Mesenchymal stem cell (in vitro differentiated cells and primary cell): Measurements from ENCODE around the gene AKAP6.

Experiments used
- DNase-seq: peaks from one replicate; pipeline ENCODE4 v3.0.0-alpha.2; 2013
- H2AFZ ChIP-seq: one replicate; pipeline ENCODE4 v1.6.1; 2013; ENCODE audit warnings: low read depth, mild to moderate bottlenecking, control low read depth, inconsistent platforms, low read length, moderate library complexity
- H2AK5ac ChIP-seq: 2 replicates; pipeline ENCODE4 v1.6.1; 2013; ENCODE audit warnings: low read length, moderate library complexity, mild to moderate bottlenecking, inconsistent platforms; ENCODE audit not compliant: severe bottlenecking
- H2BK120ac ChIP-seq: one replicate; pipeline ENCODE4 v1.6.1; 2013; ENCODE audit warnings: low read depth, mild to moderate bottlenecking, inconsistent platforms, low read length, moderate library complexity
- H2BK12ac ChIP-seq, 2 experiments: one replicate each; pipeline ENCODE4 v1.6.1; 2013; ENCODE audit warnings: inconsistent platforms in 2 of 2, low read length in 2 of 2, mild to moderate bottlenecking in 2 of 2, moderate library complexity in 2 of 2, control low read depth in 1 of 2
- H2BK15ac ChIP-seq: one replicate; pipeline ENCODE4 v1.6.1; 2013; ENCODE audit warnings: mild to moderate bottlenecking, low read depth, inconsistent platforms; ENCODE audit not compliant: poor library complexity, severe bottlenecking
- H2BK5ac ChIP-seq: 2 replicates; pipeline ENCODE4 v1.6.1; 2013; ENCODE audit warnings: low read depth, mild to moderate bottlenecking, low read length, control low read depth, inconsistent platforms; ENCODE audit not compliant: poor library complexity, severe bottlenecking
- H3K14ac ChIP-seq, 2 experiments: one replicate each; pipeline ENCODE4 v1.6.1; 2013; ENCODE audit warnings: inconsistent platforms in 2 of 2, low read length in 2 of 2, control low read depth in 1 of 2, mild to moderate bottlenecking in 1 of 2, moderate library complexity in 1 of 2
- H3K18ac ChIP-seq, 2 experiments: one replicate each; pipeline ENCODE4 v1.6.1; 2013; ENCODE audit warnings: inconsistent platforms in 2 of 2, low read length in 2 of 2, control low read depth in 1 of 2, low read depth in 1 of 2, mild to moderate bottlenecking in 1 of 2
- H3K23ac ChIP-seq, 2 experiments: one replicate each; pipeline ENCODE4 v1.6.1; 2013; ENCODE audit warnings: inconsistent platforms in 2 of 2, low read length in 2 of 2, mild to moderate bottlenecking in 2 of 2, moderate library complexity in 2 of 2, control low read depth in 1 of 2
- H3K27ac ChIP-seq: 2 replicates; pipeline ENCODE4 v1.5.1; 2013; ENCODE audit warnings: mild to moderate bottlenecking, moderate library complexity, low read length, control low read depth, inconsistent platforms; ENCODE audit not compliant: poor library complexity, severe bottlenecking
- H3K27me3 ChIP-seq, 2 experiments: 2 replicates each; pipeline versions ENCODE4 v1.6.1 to v1.7.0; 2013; ENCODE audit warnings: low read length in 2 of 2, mild to moderate bottlenecking in 2 of 2, moderate library complexity in 2 of 2, control low read depth in 1 of 2, inconsistent platforms in 1 of 2; ENCODE audit not compliant: control insufficient read depth in 1 of 2, insufficient read depth in 1 of 2
- H3K36me3 ChIP-seq, 2 experiments: 2 replicates each; pipeline versions ENCODE4 v1.6.1 to v1.7.0; 2013; ENCODE audit warnings: low read length in 2 of 2, control low read depth in 1 of 2, inconsistent platforms in 1 of 2, low read depth in 1 of 2, mild to moderate bottlenecking in 1 of 2; ENCODE audit not compliant: insufficient read depth in 2 of 2, control insufficient read depth in 1 of 2
- H3K4ac ChIP-seq, 2 experiments: one replicate each; pipeline ENCODE4 v1.6.1; 2013; ENCODE audit warnings: inconsistent platforms in 2 of 2, low read length in 2 of 2, mild to moderate bottlenecking in 2 of 2, moderate library complexity in 2 of 2, control low read depth in 1 of 2, low read depth in 1 of 2
- H3K4me1 ChIP-seq: 2 replicates; pipeline ENCODE4 v1.6.1; 2013; ENCODE audit warnings: low read depth, low read length, control low read depth; ENCODE audit not compliant: control insufficient read depth, insufficient read depth
- H3K4me2 ChIP-seq: 2 replicates; pipeline ENCODE4 v1.6.1; 2013; ENCODE audit warnings: low read length, mild to moderate bottlenecking, inconsistent platforms; ENCODE audit not compliant: poor library complexity, severe bottlenecking
- H3K4me3 ChIP-seq, 2 experiments: 2 replicates each; pipeline versions ENCODE4 v1.5.1 to v1.7.0; 2013; ENCODE audit warnings: low read length in 2 of 2, mild to moderate bottlenecking in 2 of 2, control low read depth in 1 of 2, low read depth in 1 of 2; ENCODE audit not compliant: insufficient read depth in 1 of 2
- H3K79me1 ChIP-seq: replicated peaks from 2 replicates; pipeline ENCODE4 v1.6.1; 2013; ENCODE audit warnings: mild to moderate bottlenecking, control low read depth, low read length, inconsistent platforms; ENCODE audit not compliant: poor library complexity, severe bottlenecking
- H3K9ac ChIP-seq: 2 replicates; pipeline ENCODE4 v1.7.0; 2013; ENCODE audit warnings: mild to moderate bottlenecking, low read length, moderate library complexity
- H3K9me3 ChIP-seq: 2 replicates; pipeline ENCODE4 v1.7.0; 2013; ENCODE audit warnings: mild to moderate bottlenecking, low read length; ENCODE audit not compliant: control insufficient read depth
- H4K8ac ChIP-seq: one replicate; pipeline ENCODE4 v1.6.1; 2013; ENCODE audit warnings: inconsistent platforms, mild to moderate bottlenecking, low read length, moderate library complexity
- H4K91ac ChIP-seq: one replicate; pipeline ENCODE4 v1.6.1; 2013; ENCODE audit warnings: mild to moderate bottlenecking, low read length, inconsistent platforms
- WGBS: methylation state at CpG from one replicate; pipeline ENCODE4 v1.1.7; 2013; ENCODE audit warnings: mixed read lengths; 5-methylcytosine and 5-hydroxymethylcytosine counted together

AKAP6 gene

GRCh38 chr14:32679927-32680612 lies 351.0 kb downstream of the AKAP6 start:
- H4K91ac ChIP-seq, result no peak overlapping the region
- no peak overlapping the region for H3K4me3 ChIP-seq
- H2AK5ac ChIP-seq, result no peak overlapping the region
- H3K18ac ChIP-seq, result no peak overlapping the region
- no peak overlapping the region for H2BK15ac ChIP-seq
- no peaks in the 10 kb centered on the region for H3K36me3 ChIP-seq
- H4K8ac ChIP-seq, result no peak overlapping the region
- H3K14ac ChIP-seq, result no peak overlapping the region
- no CpG with 5 or more reads among the region's 2 CpGs for WGBS
- no peak overlapping the region for H3K4ac ChIP-seq
- DNase-seq, result no peak
- H3K4me1 ChIP-seq, result no peaks in the 10 kb centered on the region
- no peak overlapping the region for H2BK120ac ChIP-seq
- no peak overlapping the region for H2BK5ac ChIP-seq
- no peaks in the 10 kb centered on the region for H3K27me3 ChIP-seq
- no peak overlapping the region for H3K4me2 ChIP-seq
- no peaks in the 10 kb centered on the region for H3K9me3 ChIP-seq
- H3K27ac ChIP-seq, result no peak overlapping the region
- H3K9ac ChIP-seq, result no peak overlapping the region
- no peak overlapping the region for H2BK12ac ChIP-seq
- no peak overlapping the region for H2AFZ ChIP-seq
- no peak overlapping the region for H3K23ac ChIP-seq
- no peaks in the 10 kb centered on the region for H3K79me1 ChIP-seq

GRCh38 chr14:32681598-32681997 lies 352.5 kb downstream of the AKAP6 start:
- H3K79me1 ChIP-seq, result no peaks in the 10 kb centered on the region
- no peak overlapping the region for H4K91ac ChIP-seq
- H3K4me1 ChIP-seq, result no peaks in the 10 kb centered on the region
- no peak overlapping the region for H2AK5ac ChIP-seq
- no peak overlapping the region for H2AFZ ChIP-seq
- H3K9ac ChIP-seq, result no peak overlapping the region
- no peak overlapping the region for H2BK12ac ChIP-seq
- no peak overlapping the region for H3K4ac ChIP-seq
- no peaks in the 10 kb centered on the region for H3K27me3 ChIP-seq
- no peaks in the 10 kb centered on the region for H3K36me3 ChIP-seq
- no peak overlapping the region for H2BK5ac ChIP-seq
- H4K8ac ChIP-seq, result no peak overlapping the region
- H3K4me2 ChIP-seq, result no peak overlapping the region
- H3K4me3 ChIP-seq, result no peak overlapping the region
- no peaks in the 10 kb centered on the region for H3K9me3 ChIP-seq
- no peak for DNase-seq
- no peak overlapping the region for H3K23ac ChIP-seq
- no peak overlapping the region for H2BK120ac ChIP-seq
- H3K27ac ChIP-seq, result no peak overlapping the region
- no peak overlapping the region for H3K18ac ChIP-seq
- no peak overlapping the region for H3K14ac ChIP-seq
- H2BK15ac ChIP-seq, result no peak overlapping the region

- WGBS, result 77% methylated on average over 3 of the region's 3 CpGs
- Histone ChIP-seq H2AFZ (no peak overlapping the region), H2BK15ac (no peak overlapping the region), H4K91ac (no peak overlapping the region), H3K27ac (no peak overlapping the region), H3K4me2 (no peak overlapping the region), H2BK120ac (no peak overlapping the region), H3K27me3 (no peaks in the 10 kb centered on the region), H3K4me1 (no peaks in the 10 kb centered on the region), H3K4me3 (no peak overlapping the region), H3K79me1 (no peaks in the 10 kb centered on the region), H2BK5ac (no peak overlapping the region), H2BK12ac (no peak overlapping the region), H3K4ac (no peak overlapping the region), H3K9me3 (no peaks in the 10 kb centered on the region), H3K36me3 (no peaks in the 10 kb centered on the region), H3K18ac (no peak overlapping the region), H3K23ac (no peak overlapping the region), H3K14ac (no peak overlapping the region), H4K8ac (no peak overlapping the region), H2AK5ac (no peak overlapping the region), H3K9ac (no peak overlapping the region)
- DNase-seq, result no peak
These were observed 353.1 kb downstream of the AKAP6 start for GRCh38 chr14:32682214-32682613.

GRCh38 chr14:32683679-32684078 lies 354.6 kb downstream of the AKAP6 start:
- H3K9me3 ChIP-seq, result no peaks in the 10 kb centered on the region
- H3K27me3 ChIP-seq, result no peaks in the 10 kb centered on the region
- no peak overlapping the region for H2AK5ac ChIP-seq
- no peak overlapping the region for H3K23ac ChIP-seq
- no peak overlapping the region for H4K91ac ChIP-seq
- no peak overlapping the region for H2BK12ac ChIP-seq
- H3K4me1 ChIP-seq, result no peaks in the 10 kb centered on the region
- H3K18ac ChIP-seq, result no peak overlapping the region
- no peak overlapping the region for H3K4me2 ChIP-seq
- H2AFZ ChIP-seq, result no peak overlapping the region
- H3K27ac ChIP-seq, result no peak overlapping the region
- H3K36me3 ChIP-seq, result no peaks in the 10 kb centered on the region
- no peak overlapping the region for H2BK5ac ChIP-seq
- H2BK15ac ChIP-seq, result no peak overlapping the region
- H3K79me1 ChIP-seq, result no peaks in the 10 kb centered on the region
- 81% methylated on average over 1 of the region's 1 CpG for WGBS
- no peak overlapping the region for H3K14ac ChIP-seq
- no peak overlapping the region for H3K4ac ChIP-seq
- no peak for DNase-seq
- H2BK120ac ChIP-seq, result no peak overlapping the region
- H3K9ac ChIP-seq, result no peak overlapping the region
- H3K4me3 ChIP-seq, result no peak overlapping the region
- no peak overlapping the region for H4K8ac ChIP-seq
